Middle frontal gyrus (tissue), 1 donor: ENCODE measurements around the gene CACNA2D3.
"Not testable (repeated sequence)": the region's sequence is repeated elsewhere in the genome, so short reads cannot be mapped to it uniquely, and the experiment has no call there.

ENCODE experiments used
- DNase-seq: peaks from one replicate; pipeline ENCODE4 v3.0.0-alpha.2; 2015; ENCODE audit warnings: low spot score; ENCODE audit errors: extremely low spot score

CACNA2D3 gene

GRCh38 chr3:54950391-54951003 lies 828.1 kb downstream of the CACNA2D3 start:
- DNase-seq, result no peak

DNA sequence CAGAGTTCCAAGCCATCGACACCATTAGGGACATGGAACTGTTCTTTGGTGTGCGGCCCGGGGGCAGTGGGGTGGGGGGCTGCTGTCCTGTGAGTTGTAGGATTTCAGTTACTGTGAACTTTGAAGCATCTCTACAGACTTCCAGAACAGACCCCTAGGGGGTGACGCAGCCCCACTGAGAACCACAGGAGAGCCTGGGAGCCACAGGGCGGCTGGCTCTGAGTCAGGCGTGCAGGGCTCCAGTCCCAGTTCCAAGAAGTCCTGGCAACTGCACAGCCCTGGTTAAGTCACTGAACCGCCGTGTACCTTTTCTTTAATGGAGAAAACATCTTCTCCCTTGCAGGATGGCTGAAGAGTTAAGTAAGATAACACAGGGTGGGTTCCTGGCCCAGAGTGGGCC lies 829.1 kb downstream of the CACNA2D3 start:
- DNase-seq, result no peak

GRCh38 chr3:54954022-54954421 lies 831.7 kb downstream of the CACNA2D3 start:
- no peak for DNase-seq

GRCh38 chr3:54954521-54954920 lies 832.2 kb downstream of the CACNA2D3 start:
- DNase-seq, result no peak

- DNase-seq, result no peak
These were observed 833.1 kb downstream of the CACNA2D3 start for GRCh38 chr3:54955496-54955895.

DNA sequence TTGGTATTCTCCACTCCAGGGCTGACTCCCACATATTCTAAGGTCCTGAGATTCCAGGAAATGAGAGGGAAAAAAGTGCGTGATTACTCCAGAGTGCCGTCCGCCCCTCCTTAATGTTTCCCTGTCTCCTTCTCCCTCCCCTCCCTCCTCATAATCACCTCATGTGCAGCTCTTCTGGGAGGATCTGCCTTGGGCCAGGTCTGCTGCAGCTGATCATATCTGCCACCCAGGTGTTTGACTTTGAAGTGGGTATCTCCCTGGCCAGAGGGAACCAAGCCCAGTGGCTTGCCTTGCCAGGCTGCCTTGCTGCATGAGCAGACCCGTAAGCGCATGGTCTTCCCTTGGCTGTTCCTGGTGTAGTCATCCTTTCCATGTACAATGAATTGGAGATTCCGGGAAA lies 833.6 kb downstream of the CACNA2D3 start:
- no peak for DNase-seq

DNA sequence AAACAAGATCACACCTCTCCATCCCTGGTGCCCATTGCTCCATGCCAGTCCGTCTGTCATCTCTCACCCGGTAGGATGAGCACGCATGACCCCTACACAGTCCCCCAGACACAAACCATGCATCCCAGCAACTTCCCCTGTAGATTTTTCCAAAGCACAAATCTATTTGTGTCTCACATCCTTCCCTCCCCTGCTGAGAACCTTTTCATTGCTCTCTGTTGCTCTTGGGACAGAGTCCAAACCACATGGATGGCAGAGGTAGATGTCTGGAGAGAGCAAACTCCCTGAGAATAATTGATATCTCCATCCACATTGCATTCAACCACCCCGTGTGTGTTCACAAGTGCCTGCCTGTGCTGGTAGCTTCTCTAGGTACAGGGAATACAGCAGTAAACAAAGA lies 835.4 kb downstream of the CACNA2D3 start:
- no peak for DNase-seq

DNA sequence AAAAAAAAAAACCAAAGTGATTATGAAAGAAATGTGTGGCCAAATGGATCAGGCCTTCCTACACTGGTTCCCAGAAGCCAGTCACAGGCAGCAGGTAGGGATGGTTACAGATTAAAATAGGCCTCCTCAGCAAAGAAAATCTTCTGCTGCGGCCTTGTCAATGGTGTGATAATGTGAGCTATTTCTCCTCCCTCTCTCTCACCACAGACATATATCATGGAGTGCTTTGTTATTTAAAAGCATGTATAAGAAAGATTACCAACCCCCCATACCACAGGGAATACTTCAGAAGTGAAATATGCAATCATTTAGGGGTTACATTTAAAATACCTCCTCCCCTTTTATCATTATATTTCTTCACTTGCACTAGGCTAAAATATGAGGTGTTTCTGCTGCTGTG lies 837.7 kb downstream of the CACNA2D3 start:
- DNase-seq, result no peak

- no peak for DNase-seq
These were observed 838.3 kb downstream of the CACNA2D3 start for GRCh38 chr3:54960701-54961100.

- DNase-seq, result no peak
These were observed 839.8 kb downstream of the CACNA2D3 start for GRCh38 chr3:54962200-54962599.

- DNase-seq, result no peak
These were observed 841.3 kb downstream of the CACNA2D3 start for GRCh38 chr3:54963641-54964040.

DNA sequence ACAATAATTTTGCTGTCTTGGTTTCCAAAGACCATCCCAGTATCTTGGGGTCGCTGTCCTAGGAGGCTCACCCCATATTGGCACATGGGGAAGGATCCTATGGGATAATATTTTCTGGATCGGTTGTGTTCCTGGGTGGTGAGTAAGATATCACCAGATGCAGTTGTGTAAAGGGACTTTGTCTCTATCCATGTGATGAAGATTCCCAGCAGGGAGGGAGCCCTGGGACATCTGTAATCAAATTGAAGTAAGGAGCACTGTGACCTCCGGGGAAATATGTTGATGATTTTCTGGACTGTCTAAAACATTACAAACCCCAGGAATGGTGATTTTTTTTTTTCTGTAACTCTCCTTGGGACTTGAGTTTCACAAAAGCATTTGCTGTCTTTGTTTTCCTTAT lies 841.7 kb downstream of the CACNA2D3 start:
- DNase-seq, result no peak

DNA sequence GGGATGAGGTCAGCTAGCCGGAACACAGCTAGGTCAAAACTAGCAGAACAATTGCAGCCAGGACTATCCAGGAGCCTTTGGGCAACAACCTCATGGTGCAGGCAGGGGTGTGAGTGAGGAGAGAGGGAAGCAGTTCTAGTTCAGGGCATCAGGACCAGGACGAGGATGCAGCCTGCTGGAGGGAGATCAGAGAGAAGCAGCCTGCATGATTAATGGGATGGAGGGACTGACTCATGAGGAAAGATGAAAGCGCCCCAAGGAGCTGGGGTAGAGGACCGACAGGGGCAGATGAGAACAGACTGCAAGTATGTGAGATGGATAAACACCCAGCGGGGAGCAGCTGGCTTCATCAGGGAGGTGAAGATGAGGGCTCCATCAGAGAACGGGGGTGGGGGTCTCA lies 843.4 kb downstream of the CACNA2D3 start:
- no peak for DNase-seq

DNA sequence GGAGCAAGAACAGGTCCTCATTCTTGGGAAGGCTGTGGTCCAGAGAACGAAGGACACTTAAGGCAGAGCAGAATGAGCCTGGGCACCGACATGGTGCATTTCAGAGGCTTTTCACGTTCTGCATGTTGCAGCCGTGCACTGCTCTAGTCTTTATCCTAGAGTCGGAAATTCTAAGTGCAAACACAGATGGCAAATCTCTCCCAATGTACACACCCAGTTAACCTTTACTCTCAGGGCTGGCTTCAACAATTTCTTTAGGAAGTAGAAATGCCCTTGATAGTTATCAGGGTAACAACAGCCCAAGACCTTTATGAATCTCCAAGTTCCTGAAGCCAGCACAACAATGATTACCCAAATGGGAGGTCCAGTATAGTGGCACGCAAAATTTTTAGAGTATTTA lies 844.6 kb downstream of the CACNA2D3 start:
- DNase-seq, result no peak

- DNase-seq, result no peak
These were observed 845.4 kb downstream of the CACNA2D3 start for GRCh38 chr3:54967731-54968161.

DNA sequence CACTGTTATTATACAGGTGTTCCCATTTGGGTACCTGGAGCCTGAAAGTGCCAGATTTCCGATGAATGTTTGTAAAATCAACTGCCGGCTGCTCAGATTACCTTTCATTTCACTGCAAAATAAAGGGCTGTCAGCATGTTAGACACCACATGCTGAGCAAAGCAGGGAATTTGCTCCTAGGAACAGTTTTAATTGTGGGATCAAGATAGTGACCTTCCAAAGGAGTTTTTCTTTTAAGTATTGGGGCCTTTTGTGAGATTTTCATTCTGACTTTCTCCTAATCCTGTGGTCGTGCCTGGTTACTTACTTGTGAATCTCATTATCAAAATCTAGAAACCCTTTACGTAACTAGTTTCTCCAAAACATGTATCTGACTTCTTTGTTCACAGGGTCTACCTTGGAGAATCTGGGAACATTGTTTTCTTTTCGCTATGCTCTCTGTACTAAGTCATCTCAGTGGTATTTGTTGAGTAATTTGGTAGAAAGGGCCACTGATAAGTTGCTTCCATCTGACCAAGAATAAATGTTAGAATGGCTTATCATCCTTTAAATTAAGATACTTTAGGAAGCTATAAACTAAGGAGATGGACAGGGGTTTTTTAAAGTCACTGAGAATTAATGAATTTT lies 846.3 kb downstream of the CACNA2D3 start:
- DNase-seq, result no peak

- DNase-seq, result no peak
These were observed 847.3 kb downstream of the CACNA2D3 start for GRCh38 chr3:54969652-54970051.

GRCh38 chr3:54970895-54971294 lies 848.5 kb downstream of the CACNA2D3 start:
- DNase-seq, result no peak

- no peak for DNase-seq
These were observed 855.1 kb downstream of the CACNA2D3 start for GRCh38 chr3:54977439-54977838.

- not testable (repeated sequence) for DNase-seq
These were observed 855.6 kb downstream of the CACNA2D3 start for GRCh38 chr3:54977946-54978345.

DNA sequence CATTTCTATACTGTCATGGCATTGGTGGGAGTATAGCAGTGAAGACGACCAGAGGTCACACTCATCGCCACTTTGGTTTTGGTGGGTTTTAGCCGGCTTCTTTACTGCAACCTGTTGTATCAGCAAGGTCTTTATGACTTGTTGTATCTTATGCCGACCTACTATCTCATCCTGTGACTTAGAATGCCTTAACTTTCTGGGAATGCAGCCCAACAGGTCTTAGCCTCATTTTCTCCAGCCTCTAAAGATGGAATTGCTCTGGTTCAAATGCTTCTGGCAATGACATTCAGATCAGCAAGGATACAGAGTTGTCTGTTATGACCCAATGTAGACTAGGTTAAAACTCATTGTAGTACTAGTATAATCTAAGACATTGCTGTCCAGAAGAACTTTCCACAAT lies 860.5 kb downstream of the CACNA2D3 start:
- no peak for DNase-seq

DNA sequence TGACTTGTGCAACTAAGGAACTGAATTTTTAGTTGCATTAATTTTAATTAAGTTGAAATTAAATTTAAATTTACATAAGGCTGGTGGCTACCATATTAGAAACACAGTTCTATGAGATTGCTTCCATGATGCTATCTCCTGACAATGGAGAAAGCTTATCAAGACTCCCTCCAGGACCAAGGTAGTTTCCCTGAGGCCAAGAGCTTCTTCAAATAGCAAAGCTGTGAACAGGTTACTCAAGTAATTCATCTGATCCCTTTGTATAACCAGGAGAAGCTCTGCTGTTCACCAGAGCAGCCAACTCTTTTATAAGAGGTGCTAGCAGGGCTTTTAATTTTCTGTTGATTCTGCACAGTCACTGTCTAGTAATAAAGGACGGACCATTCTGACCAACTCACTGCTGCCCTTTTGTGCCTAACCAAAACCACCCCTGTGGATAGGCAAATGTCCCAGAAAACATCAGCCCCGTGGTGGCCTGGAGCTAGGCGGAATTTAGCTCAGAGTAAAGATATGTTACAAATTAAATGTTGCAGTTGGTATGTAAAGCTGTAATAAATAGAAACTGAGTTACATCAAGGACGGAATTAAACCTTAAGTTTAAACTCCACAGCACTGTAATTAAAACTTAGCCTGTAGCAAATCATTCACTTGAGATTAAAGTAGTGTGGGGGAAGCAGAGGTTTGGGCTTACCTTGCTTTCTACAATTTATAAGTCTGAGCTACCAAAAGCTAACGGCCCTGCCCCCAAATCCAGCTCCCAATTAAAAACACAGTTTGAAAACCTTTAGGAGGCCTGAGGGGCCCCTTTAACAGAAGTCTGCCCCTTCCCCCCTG lies 861.1 kb downstream of the CACNA2D3 start:
- DNase-seq, result no peak
